ENCODE measurements around the gene KRT14.
"Not testable (repeated sequence)": the region's sequence is repeated elsewhere in the genome, so short reads cannot be mapped to it uniquely, and the experiment has no call there.

Gene KRT14

GRCh38 chr17:41576740-41577139 is 10.0 kb downstream of the KRT14 start:
- not testable (repeated sequence) for DNase-seq

DNA sequence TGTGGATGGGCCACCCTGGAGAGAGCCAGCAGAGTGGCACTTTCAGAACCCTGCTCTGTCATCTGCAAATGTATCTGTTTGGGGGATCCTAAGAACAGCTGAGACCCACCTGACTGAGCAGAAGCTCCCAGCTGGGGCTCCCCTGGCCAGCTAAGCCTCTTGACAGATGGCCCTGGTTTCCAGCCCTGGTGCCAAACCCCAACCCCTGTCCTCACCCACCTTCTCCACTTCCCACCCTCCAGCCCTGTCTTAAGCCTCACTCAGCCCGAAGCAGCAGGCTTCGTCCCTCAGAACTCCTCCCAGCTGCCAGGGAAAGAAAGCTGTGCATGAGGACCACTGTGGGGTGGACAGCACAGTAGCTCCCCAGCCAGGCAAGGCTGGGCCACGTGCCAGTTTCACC is 11.4 kb downstream of the KRT14 start:
- DNase-seq = no peak

DNA sequence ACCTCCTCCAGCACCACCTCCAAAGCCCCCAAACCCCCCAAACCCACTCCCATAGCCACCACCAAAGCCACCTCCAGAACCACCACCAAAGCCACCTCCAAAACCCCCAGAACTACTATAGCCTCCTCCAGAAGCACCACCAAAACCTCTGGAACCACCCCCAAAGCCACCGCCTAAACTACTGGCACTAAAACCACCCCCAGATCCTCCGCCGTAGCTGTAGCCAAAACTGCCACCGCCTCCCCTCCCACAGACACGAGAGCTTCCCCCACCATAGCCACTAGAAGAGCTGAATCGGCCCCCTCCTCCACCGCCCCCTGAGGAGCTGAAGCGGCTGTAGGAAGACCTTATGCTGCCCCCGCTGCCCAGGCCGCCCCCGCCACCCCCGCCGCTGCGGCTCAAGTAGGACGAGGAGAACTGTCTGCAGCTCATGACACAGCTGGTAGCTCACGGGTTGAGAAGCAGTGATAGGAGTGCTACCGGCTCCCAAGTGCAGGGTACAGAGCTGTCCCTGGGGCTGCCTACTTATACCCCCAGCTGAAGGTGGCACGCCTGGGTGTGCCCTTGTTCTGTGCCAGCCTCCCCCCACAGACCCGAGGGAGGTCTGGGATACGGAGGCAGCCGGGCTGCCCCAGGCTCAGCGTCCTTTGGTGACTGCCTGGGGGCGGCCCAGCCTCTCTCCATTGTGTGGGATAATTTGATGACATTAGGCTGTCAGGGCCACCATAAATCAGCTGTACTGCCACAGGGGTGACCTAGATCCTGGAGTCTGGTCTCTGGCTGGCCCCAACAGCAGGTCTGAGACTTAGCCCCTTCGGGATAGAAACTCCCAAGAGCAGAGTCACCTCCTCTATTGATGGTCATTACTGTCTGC is 14.9 kb downstream of the KRT14 start, which contains the start of gene KRT9:
Gene KRT9, minus strand, starts transcription at position 499 of the 874 bp plus-strand sequence. Its CDS starts 67 bp downstream, at position 432.
- DNase-seq = no peak

DNA sequence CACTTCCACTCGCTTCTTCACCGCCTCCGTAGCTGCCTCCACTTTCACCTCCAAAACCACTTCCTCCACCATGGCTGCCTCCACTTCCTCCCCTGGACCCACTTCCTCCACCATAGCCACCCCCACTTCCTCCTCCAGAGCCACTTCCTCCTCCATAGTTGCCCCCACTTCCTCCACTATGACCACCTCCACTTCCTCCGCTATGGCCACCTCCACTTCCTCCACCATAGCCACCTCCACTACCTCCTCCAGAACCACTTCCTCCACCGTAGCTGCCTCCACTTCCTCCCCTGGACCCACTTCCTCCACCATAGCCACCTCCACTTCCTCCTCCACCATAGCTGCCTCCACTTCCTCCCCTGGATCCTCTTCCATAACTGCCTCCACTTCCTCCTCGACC is 19.4 kb downstream of the KRT14 start:
- no peak for DNase-seq

DNA sequence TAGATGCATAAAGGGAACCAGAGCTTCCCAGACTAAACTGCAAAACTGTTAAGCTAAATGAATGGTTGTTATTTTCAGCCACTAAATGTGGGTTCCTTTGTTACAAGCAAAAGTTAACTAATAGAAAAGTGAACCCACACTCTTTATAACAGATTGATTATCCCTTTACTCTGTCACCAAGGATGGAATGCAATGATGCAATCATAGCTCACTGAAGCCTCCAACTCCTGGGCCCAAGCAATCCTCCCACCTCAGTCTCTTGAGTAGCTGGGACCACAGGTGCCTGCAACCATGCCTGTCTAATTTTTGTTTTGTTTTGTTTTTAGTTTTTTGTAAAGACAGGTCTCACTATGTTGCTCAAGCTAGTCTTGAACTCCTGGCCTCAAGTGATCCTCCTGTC is 21.4 kb downstream of the KRT14 start:
- no peak for DNase-seq

DNA sequence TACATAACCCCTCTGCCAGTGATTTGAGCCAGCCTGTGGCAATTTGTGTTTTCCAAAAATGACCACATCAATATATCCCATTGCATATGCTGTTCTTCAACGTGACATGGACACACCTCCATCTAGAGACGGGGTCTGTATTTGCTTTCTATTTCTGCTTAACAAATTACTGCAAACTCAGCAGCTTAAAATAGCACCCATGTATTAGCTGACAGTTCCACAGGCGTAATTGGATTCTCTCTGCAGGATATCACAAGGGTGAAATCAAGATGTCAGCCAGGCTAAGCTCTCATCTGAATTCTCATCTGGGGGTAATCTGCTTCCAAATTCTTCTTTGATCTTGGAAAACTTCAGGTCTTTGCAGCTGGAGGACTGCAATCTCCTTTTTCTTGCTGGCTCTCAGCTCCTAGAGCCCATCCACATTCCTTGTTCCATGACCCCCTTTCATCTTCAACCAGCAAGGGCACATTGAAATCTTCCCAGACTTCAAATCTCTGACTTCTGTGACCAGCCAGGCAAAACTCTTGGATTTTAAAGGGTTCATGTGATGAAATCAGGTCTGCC is 23.0 kb downstream of the KRT14 start:
- no peak for DNase-seq

GRCh38 chr17:41561554-41561953 is 25.1 kb downstream of the KRT14 start:
- DNase-seq = no peak

- DNase-seq = no peak
These were observed 27.1 kb downstream of the KRT14 start for GRCh38 chr17:41559548-41559947.

DNA sequence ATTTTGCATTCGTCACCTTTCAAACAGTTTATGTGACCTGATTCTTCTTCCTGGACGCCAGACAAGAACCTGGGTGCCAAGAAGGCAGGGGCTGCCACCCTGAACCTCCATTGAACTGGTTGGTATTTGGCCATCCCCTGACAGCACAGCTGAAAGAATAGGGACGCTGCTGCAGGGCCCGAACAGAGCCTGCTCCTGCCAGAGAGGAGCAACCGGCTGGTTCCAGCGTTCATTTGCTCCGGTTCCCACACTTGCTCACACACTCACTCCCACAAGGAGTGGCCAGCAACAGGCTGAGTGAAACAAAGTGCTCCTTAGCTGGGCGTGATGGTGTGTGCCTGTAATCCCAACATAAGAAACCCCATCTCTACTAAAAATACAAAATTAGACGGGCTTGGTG is 29.8 kb downstream of the KRT14 start:
- no peak for DNase-seq

GRCh38 chr17:41556306-41556705 is 30.4 kb downstream of the KRT14 start:
- DNase-seq = no peak

DNA sequence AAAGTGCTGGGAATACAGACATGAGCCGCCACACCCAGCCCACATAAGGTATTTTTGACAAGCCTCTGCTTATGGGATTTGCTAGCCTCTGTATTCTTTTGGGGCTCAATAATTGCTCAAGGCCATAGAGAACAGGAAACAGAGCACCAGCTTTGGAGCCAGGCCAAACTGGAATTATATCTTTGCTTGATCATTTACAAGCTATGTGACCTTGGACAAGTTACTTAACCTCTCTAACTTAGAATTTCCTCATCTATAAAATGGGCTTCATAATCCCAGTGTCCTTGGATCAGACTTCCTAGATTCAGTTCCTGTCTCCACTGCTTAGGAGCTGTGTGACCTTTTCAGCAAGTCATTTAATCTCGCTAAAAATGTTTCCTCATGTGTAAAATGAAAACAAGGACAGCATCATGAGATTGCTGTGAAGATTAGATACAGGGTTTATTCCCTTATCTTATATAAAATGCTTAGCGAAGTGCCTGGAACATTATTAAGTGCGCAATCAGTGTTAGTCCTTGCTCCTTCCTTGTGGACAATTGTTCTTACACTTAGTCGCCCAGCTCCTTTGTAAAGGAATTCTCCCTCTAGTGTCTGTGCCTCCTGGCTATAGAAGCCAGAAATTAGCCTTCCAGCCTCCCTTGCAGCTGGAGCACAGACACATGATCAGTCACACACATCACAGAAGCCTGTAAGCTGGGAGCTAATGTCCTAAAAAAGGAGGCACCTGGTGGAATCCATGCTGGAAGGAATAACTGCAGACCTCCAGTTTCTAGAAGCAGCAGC is 31.4 kb downstream of the KRT14 start:
- no peak for DNase-seq

- DNase-seq = no peak
These were observed 32.6 kb downstream of the KRT14 start for GRCh38 chr17:41553987-41554680.

- no peak for DNase-seq
These were observed 33.5 kb downstream of the KRT14 start for GRCh38 chr17:41553176-41553575.

GRCh38 chr17:41552455-41552854 is 34.2 kb downstream of the KRT14 start:
- no peak for DNase-seq

- no peak for DNase-seq
These were observed 35.3 kb downstream of the KRT14 start for GRCh38 chr17:41551365-41551764.

- DNase-seq = no peak
These were observed 37.1 kb downstream of the KRT14 start for GRCh38 chr17:41549596-41550039.

DNA sequence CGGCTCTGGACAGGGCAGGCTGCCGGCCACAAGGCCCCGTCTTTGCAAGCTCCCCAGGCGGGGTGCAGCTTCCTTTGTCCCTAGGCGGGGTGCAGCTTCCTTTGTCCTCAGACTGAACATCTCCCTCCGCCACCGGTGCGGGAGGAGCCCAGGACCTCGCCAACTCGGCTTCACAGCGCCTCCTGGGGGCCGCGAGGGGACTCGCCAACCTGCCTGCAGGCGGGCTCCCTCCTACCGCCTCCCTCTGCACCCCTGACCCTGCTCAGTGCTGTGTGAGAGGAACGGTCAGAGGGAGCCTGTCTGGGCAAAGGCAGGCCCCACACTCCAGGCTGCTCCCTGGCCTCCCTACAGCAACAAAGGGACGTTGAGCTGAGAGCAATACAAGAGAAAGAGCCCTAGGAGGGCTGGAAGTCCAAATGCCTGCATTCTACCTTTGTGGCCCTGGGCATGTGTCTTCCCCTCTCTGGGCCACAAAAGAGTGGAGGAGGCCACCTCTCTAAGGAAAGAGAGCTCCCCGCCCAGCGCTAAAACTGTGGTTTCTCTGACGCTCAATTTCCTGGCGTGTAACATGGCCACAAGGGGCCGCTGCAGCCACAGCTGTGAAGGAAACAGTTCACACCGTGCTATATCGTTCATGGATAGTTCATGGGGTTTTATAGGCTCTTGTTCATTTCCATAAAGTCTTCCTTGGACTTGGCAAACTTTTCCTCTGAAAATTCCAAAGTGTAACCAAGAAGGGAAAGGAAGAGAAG is 37.7 kb downstream of the KRT14 start:
- DNase-seq = peak; percentile 88

GRCh38 chr17:41547921-41548843 is 38.5 kb downstream of the KRT14 start:
- DNase-seq = peak; percentile 94

- no peak for DNase-seq
These were observed 39.3 kb downstream of the KRT14 start for GRCh38 chr17:41547378-41547841.

DNA sequence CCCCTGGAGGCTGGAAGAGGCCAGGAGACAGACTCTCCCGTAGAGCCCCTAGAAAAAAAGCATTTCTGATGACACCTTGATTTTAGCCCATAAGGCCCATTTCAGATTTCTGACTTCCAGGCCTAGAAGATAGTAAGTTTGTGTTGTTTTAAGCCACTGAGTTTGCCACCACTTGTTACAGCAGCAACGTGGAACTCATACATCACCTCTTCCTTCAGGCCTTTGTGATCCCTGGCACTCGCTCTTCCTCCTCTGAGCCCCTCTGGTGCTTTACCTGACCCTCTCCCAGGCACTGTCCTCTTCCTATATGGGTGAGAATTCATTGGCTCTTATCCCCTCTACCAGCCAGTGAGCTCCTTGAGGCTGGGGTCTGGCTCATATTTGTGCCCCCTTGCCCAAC is 39.9 kb downstream of the KRT14 start:
- DNase-seq = no peak

Data from T1000 (cell line).